Endothelial cell of umbilical vein (primary cell): ENCODE measurements around the gene INHBC. TPM values are rescaled to one million over a fixed set of nuclear protein-coding genes. Genes with fewer than 3 reads are reported as not detected.

Experiments
- BruUV-seq: library from RNA; stranded (reverse); fragments of 400-500 nt; replicated peaks from 2 replicates; lab custom pipeline; 2021; lab: Mats Ljungman, UMichigan
- CTCF ChIA-PET: fragments of 300-600, 350-600 bp; sonication (Branson Sonifier 250); formaldehyde crosslinking; loops from one replicate; lab custom pipeline; 2021; ENCODE audit warnings: antibody characterized with exemption, inconsistent platforms; lab: Charles Lee
- POLR2A ChIA-PET: fragments of 300-600, 350-600 bp; sonication (Branson Sonifier 250); formaldehyde crosslinking; loops from one replicate; lab custom pipeline; 2021; ENCODE audit warnings: antibody characterized with exemption, inconsistent platforms; lab: Charles Lee
- DNase-seq: peaks from one replicate; pipeline ENCODE4 v3.0.0-alpha.2; 2011; ENCODE audit warnings: low read depth, low spot score
- FAIRE-seq: peaks from 2 replicates; lab custom pipeline; 2011; peaks lifted over from hg19 to GRCh38; lab: Jason Lieb, UNC
- H2AFZ ChIP-seq: 2 replicates; pipeline ENCODE4 v1.6.0; 2012; ENCODE audit warnings: low read depth, low read length, control low read depth, inconsistent platforms
- H3K27ac ChIP-seq: 2 replicates; pipeline ENCODE4 v1.5.1; 2011; ENCODE audit warnings: low read depth, mild to moderate bottlenecking, control low read depth, low read length, moderate library complexity; ENCODE audit not compliant: insufficient read depth
- H3K27me3 ChIP-seq, 2 experiments: 2 replicates each; pipeline versions ENCODE4 v1.6.0 to v1.6.1; 2011; ENCODE audit warnings: low read length in 2 of 2, mixed read lengths in 1 of 2; ENCODE audit not compliant: control insufficient read depth in 2 of 2, insufficient read depth in 2 of 2
- H3K36me3 ChIP-seq, 2 experiments: 2 replicates in 1 of 2; 3 replicates in 1 of 2; pipeline ENCODE4 v1.5.1; 2011; ENCODE audit warnings: low read length in 2 of 2, mild to moderate bottlenecking in 1 of 2, moderate library complexity in 1 of 2; ENCODE audit not compliant: control insufficient read depth in 2 of 2, insufficient read depth in 2 of 2; ENCODE audit errors: extremely low read depth in 1 of 2
- H3K4me1 ChIP-seq: 3 replicates; pipeline ENCODE4 v1.5.1; 2011; ENCODE audit warnings: mild to moderate bottlenecking, low read length; ENCODE audit not compliant: control insufficient read depth, insufficient read depth; ENCODE audit errors: extremely low read depth
- H3K4me2 ChIP-seq: 2 replicates; pipeline ENCODE4 v1.6.1; 2011; ENCODE audit warnings: low read length, control low read depth, mixed read lengths; ENCODE audit not compliant: insufficient read depth
- H3K4me3 ChIP-seq, 3 experiments: fragments of 200-600 bp in 1 of 3; sonication (generic), shearing (Covaris generic) in 1 of 3; replicated peaks in 1 of 3; 2 replicates each; pipeline ENCODE4 v1.5.1; 2011 to 2016; ENCODE audit warnings: control low read depth in 3 of 3, low read length in 3 of 3, mild to moderate bottlenecking in 2 of 3, inconsistent platforms in 1 of 3, low read depth in 1 of 3, moderate library complexity in 1 of 3; ENCODE audit not compliant: insufficient read depth in 1 of 3
- H3K79me2 ChIP-seq: 2 replicates; pipeline ENCODE4 v1.6.0; 2012; ENCODE audit warnings: low read length, inconsistent platforms; ENCODE audit not compliant: control insufficient read depth, insufficient read depth
- H3K9ac ChIP-seq: replicated peaks from 2 replicates; pipeline ENCODE3; 2011; ENCODE audit warnings: low read length, control low read depth; ENCODE audit not compliant: insufficient read depth; ENCODE audit errors: extremely low read depth
- H3K9me1 ChIP-seq: replicated peaks from 3 replicates; pipeline ENCODE4 v1.6.0; 2011; ENCODE audit warnings: mild to moderate bottlenecking, low read length; ENCODE audit not compliant: control insufficient read depth, insufficient read depth; ENCODE audit errors: extremely low read depth
- H3K9me3 ChIP-seq: replicated peaks from 2 replicates; pipeline ENCODE4 v1.5.1; 2012; ENCODE audit warnings: low read length, inconsistent platforms; ENCODE audit not compliant: control insufficient read depth, insufficient read depth
- H4K20me1 ChIP-seq: replicated peaks from 2 replicates; pipeline ENCODE3; 2011; ENCODE audit warnings: mild to moderate bottlenecking, low read length; ENCODE audit not compliant: control insufficient read depth, insufficient read depth; ENCODE audit errors: extremely low read depth
- CTCF ChIP-seq, 2 donors: IDR thresholded peaks; 1 replicate in 1 of 2; 2 replicates in 1 of 2; pipeline ENCODE4 v1.5.1; 2011; ENCODE audit warnings: low read length in 2 of 2, mild to moderate bottlenecking in 2 of 2, moderate library complexity in 2 of 2, control low read depth in 1 of 2, inconsistent platforms in 1 of 2, low read depth in 1 of 2; ENCODE audit not compliant: insufficient read depth in 1 of 2; ENCODE audit errors: extremely low read depth in 1 of 2
- EZH2 ChIP-seq: IDR thresholded peaks from 2 replicates; pipeline ENCODE4 v1.6.1; 2012; ENCODE audit warnings: borderline replicate concordance, low read depth, mild to moderate bottlenecking, moderate library complexity, low read length, inconsistent platforms; ENCODE audit not compliant: severe bottlenecking
- FOS ChIP-seq: IDR thresholded peaks from 2 replicates; pipeline ENCODE4 v1.6.1; 2011; ENCODE audit warnings: mild to moderate bottlenecking, low read length, moderate library complexity, borderline replicate concordance; ENCODE audit not compliant: insufficient read depth
- GATA2 ChIP-seq: IDR thresholded peaks from 2 replicates; pipeline ENCODE4 v1.7.0; 2011; ENCODE audit warnings: low read depth, mild to moderate bottlenecking, moderate library complexity, mixed read lengths, low read length; ENCODE audit not compliant: insufficient read length, insufficient read depth
- JUN ChIP-seq: IDR thresholded peaks from 2 replicates; pipeline ENCODE4 v1.6.1; 2011; ENCODE audit warnings: borderline replicate concordance, low read depth; ENCODE audit not compliant: insufficient read length, insufficient read depth
- MAX ChIP-seq: IDR thresholded peaks from 2 replicates; pipeline ENCODE4 v1.6.1; 2011; ENCODE audit not compliant: insufficient read depth, insufficient read length
- MYC ChIP-seq: IDR thresholded peaks from one replicate; pipeline ENCODE4 v1.6.1; 2011; ENCODE audit warnings: mild to moderate bottlenecking, low read depth, low read length
- POLR2A ChIP-seq: IDR thresholded peaks from 2 replicates; pipeline ENCODE4 v1.6.1; 2012; ENCODE audit warnings: low read depth, mild to moderate bottlenecking, control low read depth, low read length
- POLR2AphosphoS5 ChIP-seq: IDR thresholded peaks from 2 replicates; pipeline ENCODE4 v1.6.1; 2012; ENCODE audit warnings: low read depth, mild to moderate bottlenecking, control low read depth, low read length, moderate library complexity; ENCODE audit not compliant: insufficient read depth
- dilution Hi-C: fragments of 300-500 bp; cut with MboI; formaldehyde crosslinking; loops from one replicate; pipeline ENCODE4 v1.15.0; 2019; ENCODE audit warnings: low sequenced_read_pairs; ENCODE audit not compliant: extremely low pct_ligation_motif_present
- intact Hi-C: fragments of 100-400 bp; cut with micrococcal nuclease; formaldehyde crosslinking; loops from one replicate; pipeline ENCODE4 v1.10.0; 2022
- polyA plus RNA-seq, 4 experiments: library from polyadenylated mRNA; depleted of rRNA in 3 of 4; stranded (reverse) in 3 of 4; unstranded in 1 of 4; fragments of >200 nt; gene quantifications; 2 replicates each; pipeline versions ENCODE4 v1.2.1 to v1.2.3, GENCODE V29; 2011 to 2012; ENCODE audit warnings: missing spikeins in 1 of 4
- total RNA-seq: library from RNA; stranded (reverse); gene quantifications from 2 replicates; pipeline ENCODE4 v1.2.3, GENCODE V29; 2021

Gene INHBC
- total and polyA plus RNA-seq, 2 donors (not counting 3 experiments of a cell fraction or from before 2014, with no cell fraction given): not detected

DNA sequence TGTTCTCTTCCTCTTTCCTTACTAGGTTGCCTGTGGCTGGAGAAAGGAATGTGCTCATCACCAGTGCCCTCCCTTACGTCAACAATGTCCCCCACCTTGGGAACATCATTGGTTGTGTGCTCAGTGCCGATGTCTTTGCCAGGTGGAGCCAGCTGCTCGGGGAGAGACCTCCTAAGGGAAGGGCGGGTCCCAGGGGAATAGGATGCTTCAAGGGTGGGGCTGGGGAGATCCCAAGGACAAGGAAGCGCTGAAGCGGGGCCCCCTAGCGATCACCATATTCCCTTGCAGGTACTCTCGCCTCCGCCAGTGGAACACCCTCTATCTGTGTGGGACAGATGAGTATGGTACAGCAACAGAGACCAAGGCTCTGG is 63.5 kb downstream of the INHBC start:
- no TSS peak for BruUV-seq
- Histone ChIP-seq H3K4me1 (no peaks in the 10 kb centered on the region), H3K27me3 (no peaks in the 10 kb centered on the region), H3K27ac (no peak overlapping the region), H3K4me3 (no peak overlapping the region), H2AFZ (no peak overlapping the region), H3K9ac (no peak overlapping the region), H3K79me2 (no peaks in the 10 kb centered on the region), H3K36me3 (peaks cover 24 to 28% of the 10 kb centered on the region in 2 experiments), H3K9me1 (no peaks in the 10 kb centered on the region), H3K4me2 (no peak overlapping the region), H3K9me3 (no peaks in the 10 kb centered on the region), H4K20me1 (no peaks in the 10 kb centered on the region)
- DNase-seq (no peak), FAIRE-seq (no peak)
- intact Hi-C loops (no loop called here), dilution Hi-C loops (no loop called here)
- ChIA-PET POLR2A (no interaction called here), CTCF (no interaction called here)
- TF ChIP-seq MYC (no peak), POLR2AphosphoS5 (no peak), GATA2 (no peak), JUN (no peak), EZH2 (no peak), POLR2A (no peak), FOS (no peak), MAX (no peak), CTCF (IDR thresholded peaks at IDR 0.05; ENCODE audit: extremely low read depth in 1 of 2, insufficient read depth in 1 of 2, low read depth in 1 of 2, low read length in 2 of 2) (no peak)
